H1 (cell line): ENCODE measurements around the gene BCL2L13.

Experiments used
- JUN ChIP-seq: IDR thresholded peaks from 2 replicates; pipeline ENCODE4 v1.6.1; 2011; ENCODE audit warnings: low read depth, mild to moderate bottlenecking, improper control_type of control experiment, low read length
- RAD21 ChIP-seq, 2 experiments: IDR thresholded peaks in 1 of 2; conservative IDR thresholded peaks in 1 of 2; 2 replicates each; pipeline ENCODE4 v1.6.1; 2011; ENCODE audit warnings: low read depth in 2 of 2, low read length in 2 of 2, improper control_type of control experiment in 1 of 2, inconsistent platforms in 1 of 2, mild to moderate bottlenecking in 1 of 2, moderate library complexity in 1 of 2
- RFX5 ChIP-seq: IDR thresholded peaks from 2 replicates; pipeline ENCODE4 v1.6.1; 2011; ENCODE audit warnings: low read depth, low read length, improper control_type of control experiment, borderline replicate concordance
- USF2 ChIP-seq: IDR thresholded peaks from 2 replicates; pipeline ENCODE4 v1.6.1; 2011; ENCODE audit warnings: low read length, improper control_type of control experiment

DNA sequence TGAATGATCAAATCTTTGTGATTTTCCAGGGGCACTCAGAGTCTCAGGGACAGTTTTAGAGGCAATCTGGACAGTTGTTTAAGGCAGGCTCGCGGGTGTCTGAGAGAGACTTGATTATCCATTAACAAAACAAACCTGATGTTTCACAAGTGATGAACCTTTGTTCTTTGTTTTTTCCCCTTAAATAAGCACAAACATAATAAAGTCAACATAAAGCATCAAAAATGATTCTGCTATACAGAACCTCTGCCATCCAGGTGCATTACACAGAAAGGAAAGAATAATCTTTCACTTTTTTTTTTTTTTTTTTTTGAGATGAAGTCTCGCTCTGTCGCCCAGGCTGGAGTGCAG is 122.6 kb downstream of the BCL2L13 start:
- TF ChIP-seq USF2, result no peak
- TF ChIP-seq JUN, result no peak
- no peak for TF ChIP-seq RFX5
- no peak for TF ChIP-seq RAD21 (IDR thresholded peaks at IDR 0.05 in 1 of 2, conservative IDR thresholded peaks at IDR 0.05 in 1 of 2; ENCODE audit: low read depth in 2 of 2, low read length in 2 of 2)
